Heart left ventricle (tissue), 16 donors: ENCODE results near the gene SCAP. TPM values are rescaled to one million over a fixed set of nuclear protein-coding genes. Genes with fewer than 3 reads are reported as not detected.

ENCODE experiments used
- ATAC-seq, 4 donors: fragments of 200-7000 bp; cut with Tn5 transposase; one replicate each; pipeline ENCODE4 v1.9.1; 2020 to 2022; ENCODE audit warnings: moderate library complexity in 4 of 4, mild to moderate bottlenecking in 3 of 4, moderate number of reproducible peaks in 1 of 4
- DNase-seq, 5 donors: peaks; one replicate each; pipeline ENCODE4 v3.0.0-alpha.2; 2020
- H3K27ac ChIP-seq, 12 donors: fragments of 200-600 bp; sonication (generic) in 4 of 12; one replicate each; pipeline versions ENCODE4 v1.5.0 to v1.8.0; 2016 to 2022; ENCODE audit warnings: mild to moderate bottlenecking in 2 of 12
- H3K27me3 ChIP-seq, 9 donors: fragments of 200-600 bp; sonication (generic) in 2 of 9; one replicate each; pipeline versions ENCODE4 v1.5.1 to v1.8.0; 2016 to 2022; ENCODE audit warnings: mild to moderate bottlenecking in 3 of 9
- H3K36me3 ChIP-seq, 9 donors: fragments of 200-600 bp; sonication (generic) in 2 of 9; one replicate each; pipeline versions ENCODE4 v1.5.0 to v1.8.0; 2018 to 2022; ENCODE audit warnings: mild to moderate bottlenecking in 2 of 9
- H3K4me1 ChIP-seq, 12 donors: fragments of 200-600 bp; sonication (generic) in 4 of 12; one replicate each; pipeline versions ENCODE4 v1.5.0 to v1.8.0; 2016 to 2022; ENCODE audit warnings: mild to moderate bottlenecking in 3 of 12
- H3K4me3 ChIP-seq, 12 donors: fragments of 200-600 bp; sonication (generic) in 4 of 12; one replicate each; pipeline versions ENCODE4 v1.5.0 to v1.8.0; 2017 to 2022; ENCODE audit warnings: mild to moderate bottlenecking in 9 of 12, moderate library complexity in 4 of 12
- H3K9me3 ChIP-seq, 12 donors: fragments of 200-600 bp; sonication (generic) in 4 of 12; one replicate each; pipeline versions ENCODE4 v1.5.0 to v1.8.0; 2016 to 2022; ENCODE audit warnings: mild to moderate bottlenecking in 1 of 12
- CTCF ChIP-seq, 12 donors: fragments of 200-600 bp; sonication (generic) in 4 of 12; IDR thresholded peaks; one replicate each; pipeline versions ENCODE4 v1.5.0 to v1.8.0; 2018 to 2022; ENCODE audit warnings: antibody characterized with exemption in 12 of 12, mild to moderate bottlenecking in 5 of 12
- POLR2A ChIP-seq, 2 donors: fragments of 450-650 bp; IDR thresholded peaks; one replicate each; pipeline ENCODE4 v1.6.1; 2017; ENCODE audit warnings: antibody characterized with exemption in 2 of 2, mild to moderate bottlenecking in 2 of 2, moderate library complexity in 2 of 2
- WGBS, 4 donors: extraction: QIAGEN DNeasy Blood & Tissue Kit in 2 of 4; methylation state at CpG; one replicate each; pipeline versions ENCODE4 v1.1.5 to v1.1.7; 2013 to 2018; 5-methylcytosine and 5-hydroxymethylcytosine counted together
- intact Hi-C, 10 donors: fragments of 100-400 bp; cut with DNase I; formaldehyde crosslinking; loops; one replicate each; pipeline versions ENCODE4 v1.11.1 to v1.14.2; 2022
- polyA plus RNA-seq, 2 donors: library from polyadenylated mRNA; stranded (reverse); fragments of 200-250 nt; gene quantifications; one replicate each; pipeline ENCODE4 v1.2.3, GENCODE V29; 2013
- total RNA-seq, 9 donors: library from RNA; depleted of rRNA in 2 of 9; stranded (reverse); fragments of >200 nt in 2 of 9; fragmentation: NEBNext Ultra II Directional in 3 of 9; extraction: Animal tissue kit (Norgen Biotek cat#: 25700) in 3 of 9; gene quantifications; one replicate each; pipeline versions ENCODE4 v1.1.0 to v1.2.4, GENCODE V29; 2016 to 2023
- donor health status: ischemic (EF 13 %, LVEDD 7.1; RV severe dilation, severe dysfunction).
- donor health status: healthy with polysubstance abuse.
- donor health status: DM: no; HTN: yes; CAD: no.
- donor health status: DM: no; HTN: no; CAD: no.
- donor health status: ischemic (EF 25% LVEDD 6.9; RV normal size, moderate dysfunction).
- donor health status: ischemic (EF 25% LVEDD 5.7; RV mildly dilated, moderate dysfunction).
- donor health status: healthy.
- donor health status: DM: yes; HTN: yes; CAD: no.
- donor health status: ischemic (EF 35%, LVEDD 5.7; RV mildly dilated, moderate dysfunction).
- donor health status: nonischemic (EF 11% LVEDD 7.7; RV severe dilation, severe dysfunction).
- donor health status: DM: yes; HTN: yes; CAD: no.
- donor health status: PGD.
- donor health status: ischemic (EF 29% LVEDD 5.4; RV normal size, mild dysfunction).
- donor health status: nonischemic (EF 23%, LVEDD 6.1; RV moderate dilation, normal function).

The SCAP gene
- total and polyA plus RNA-seq, 11 donors = 36.8 to 71.6 (median 41.8) TPM

- TF ChIP-seq CTCF (IDR thresholded peaks at IDR 0.05) = no peak
- TF ChIP-seq POLR2A (IDR thresholded peaks at IDR 0.05) = no peak
- no peak overlapping the region for H3K4me3 ChIP-seq
- no peaks in the 10 kb centered on the region for H3K27me3 ChIP-seq
- WGBS, 4 donors = 91 to 94% (median 93%) methylated on average over 15 to 17 of the region's 17 CpGs
- H3K27ac ChIP-seq = no peak overlapping the region
- no peaks in the 10 kb centered on the region for H3K9me3 ChIP-seq
- ATAC-seq = no peak
- peaks cover 0 to 26% (median 16%) of the 10 kb centered on the region in 12 donors for H3K4me1 ChIP-seq
- no peak for DNase-seq
- intact Hi-C loops = loop anchor here in 4 of 10 donors (2.0 to 5.0 kb wide), 2 partner anchors 57 to 58 kb away; partner anchors contain the start of gene SCAP (in 2 of the 4)
- H3K36me3 ChIP-seq = peaks cover 0 to 64% (median 59%) of the 10 kb centered on the region in 9 donors
Observed at GRCh38 chr3:47419083-47420043, 56.4 kb downstream of the SCAP start.

GRCh38 chr3:47418167-47419082, 57.3 kb downstream of the SCAP start:
- Histone ChIP-seq H3K9me3 (no peaks in the 10 kb centered on the region), H3K27me3 (no peaks in the 10 kb centered on the region), H3K4me3 (no peak overlapping the region), H3K36me3 (peaks cover 0 to 65% (median 62%) of the 10 kb centered on the region in 9 donors), H3K27ac (no peak overlapping the region), H3K4me1 (peaks cover 0 to 26% (median 16%) of the 10 kb centered on the region in 12 donors)
- no peak for TF ChIP-seq POLR2A (IDR thresholded peaks at IDR 0.05)
- no peak for TF ChIP-seq CTCF (IDR thresholded peaks at IDR 0.05)
- no peak for DNase-seq
- no peak for ATAC-seq
- intact Hi-C loops = no loop called here
- whole genome bisulfite sequencing, 4 donors = 91 to 93% (median 93%) methylated on average over 38 to 53 of the region's 53 CpGs

- ATAC-seq = no peak
- Histone ChIP-seq H3K4me3 (no peak overlapping the region), H3K4me1 (peaks cover 0 to 4% (median under 1%) of the 10 kb centered on the region in 12 donors), H3K27me3 (no peaks in the 10 kb centered on the region), H3K36me3 (peaks cover 0 to 88% (median 82%) of the 10 kb centered on the region in 9 donors), H3K9me3 (no peaks in the 10 kb centered on the region), H3K27ac (no peak overlapping the region)
- intact Hi-C loops = no loop called here
- 91 to 94% (median 92%) methylated on average over 9 of the region's 9 CpGs for WGBS, 4 donors
- TF ChIP-seq POLR2A (IDR thresholded peaks at IDR 0.05) (no peak), CTCF (IDR thresholded peaks at IDR 0.05) (no peak)
- no peak for DNase-seq
Observed at GRCh38 chr3:47416041-47416440, 59.7 kb downstream of the SCAP start.
